ENCODE measurements around the gene THBS2. TPM values are rescaled to one million over a fixed set of nuclear protein-coding genes. Genes with fewer than 3 reads are reported as not detected.

The THBS2 gene
- polyA plus RNA-seq, 6 donors from 2014 or later: 0.05 to 0.13 (median 0.07) TPM; not detected in 2

GRCh38 chr6:169240591-169241390 lies 12.9 kb downstream of the THBS2 start:
- H3K27me3 Mint-ChIP-seq: peaks cover 0 to 6% (median 5%) of the 10 kb centered on the region in 3 donors
- DNase-seq (no peak), ATAC-seq (ENCODE audit: low read depth in 2 of 2) (no peak)
- H3K36me3 Mint-ChIP-seq: no peaks in the 10 kb centered on the region
- peaks cover 0 to 5% (median 0%) of the 10 kb centered on the region in 7 donors for H3K9me3 Mint-ChIP-seq
- no peaks in the 10 kb centered on the region for H3K4me1 Mint-ChIP-seq
- H3K27ac Mint-ChIP-seq: no peak overlapping the region
- no peak overlapping the region for H3K4me3 Mint-ChIP-seq

- no peak for ATAC-seq (ENCODE audit: low read depth in 2 of 2)
- no peak for DNase-seq
- Mint-ChIP-seq H3K27ac (no peak overlapping the region), H3K36me3 (no peaks in the 10 kb centered on the region), H3K4me3 (no peak overlapping the region), H3K4me1 (no peaks in the 10 kb centered on the region), H3K9me3 (peaks cover 0 to 10% (median 0%) of the 10 kb centered on the region in 7 donors), H3K27me3 (peaks cover 0 to 6% (median 5%) of the 10 kb centered on the region in 3 donors)
Measured at GRCh38 chr6:169240125-169240524, 13.5 kb downstream of the THBS2 start.

- ATAC-seq (ENCODE audit: low read depth in 2 of 2): no peak
- Mint-ChIP-seq H3K4me3 (no peak overlapping the region), H3K27ac (no peak overlapping the region), H3K36me3 (peaks cover 0 to 4% of the 10 kb centered on the region in 2 donors), H3K4me1 (no peaks in the 10 kb centered on the region), H3K27me3 (peaks cover 0 to 6% (median 5%) of the 10 kb centered on the region in 3 donors), H3K9me3 (peaks cover 0 to 13% (median 1%) of the 10 kb centered on the region in 7 donors)
- no peak for DNase-seq
Measured at GRCh38 chr6:169239181-169239580, 14.5 kb downstream of the THBS2 start.

GRCh38 chr6:169238766-169239165 lies 14.9 kb downstream of the THBS2 start:
- H3K36me3 Mint-ChIP-seq: peaks cover 0 to 8% of the 10 kb centered on the region in 2 donors
- no peaks in the 10 kb centered on the region for H3K4me1 Mint-ChIP-seq
- H3K4me3 Mint-ChIP-seq: no peak overlapping the region
- H3K9me3 Mint-ChIP-seq: peaks cover 0 to 18% (median 5%) of the 10 kb centered on the region in 7 donors
- no peak for DNase-seq
- peaks cover 0 to 6% (median 5%) of the 10 kb centered on the region in 3 donors for H3K27me3 Mint-ChIP-seq
- ATAC-seq (ENCODE audit: low read depth in 2 of 2): no peak
- peak overlapping the region in 1 of 6 donors; percentile 77 for H3K27ac Mint-ChIP-seq

- DNase-seq (no peak), ATAC-seq (ENCODE audit: low read depth in 2 of 2) (no peak)
- Mint-ChIP-seq H3K4me3 (no peak overlapping the region), H3K36me3 (peaks cover 0 to 17% of the 10 kb centered on the region in 2 donors), H3K27me3 (peaks cover 0 to 6% (median 5%) of the 10 kb centered on the region in 3 donors), H3K9me3 (peaks cover 2 to 25% (median 11%) of the 10 kb centered on the region in 7 donors), H3K4me1 (peaks cover 0 to 3% (median 3%) of the 10 kb centered on the region in 3 donors), H3K27ac (no peak overlapping the region)
Measured at GRCh38 chr6:169237496-169238134, 16.0 kb downstream of the THBS2 start.

GRCh38 chr6:169236988-169237387 lies 16.7 kb downstream of the THBS2 start:
- H3K36me3 Mint-ChIP-seq: peaks cover 0 to 17% of the 10 kb centered on the region in 2 donors
- DNase-seq: no peak
- H3K27ac Mint-ChIP-seq: no peak overlapping the region
- peaks cover 2 to 25% (median 11%) of the 10 kb centered on the region in 7 donors for H3K9me3 Mint-ChIP-seq
- no peak overlapping the region for H3K4me3 Mint-ChIP-seq
- ATAC-seq (ENCODE audit: low read depth in 2 of 2): no peak
- H3K4me1 Mint-ChIP-seq: peaks cover 0 to 3% (median 3%) of the 10 kb centered on the region in 3 donors
- H3K27me3 Mint-ChIP-seq: peaks cover 0 to 5% (median 2%) of the 10 kb centered on the region in 3 donors

- H3K36me3 Mint-ChIP-seq: peaks cover 0 to 17% of the 10 kb centered on the region in 2 donors
- peaks cover 0 to 3% (median 3%) of the 10 kb centered on the region in 3 donors for H3K4me1 Mint-ChIP-seq
- no peak overlapping the region for H3K4me3 Mint-ChIP-seq
- peak overlapping the region in 1 of 6 donors; percentile 21 for H3K27ac Mint-ChIP-seq
- peaks cover 2 to 25% (median 11%) of the 10 kb centered on the region in 7 donors for H3K9me3 Mint-ChIP-seq
- peaks cover 0 to 5% (median 0%) of the 10 kb centered on the region in 3 donors for H3K27me3 Mint-ChIP-seq
- ATAC-seq (ENCODE audit: low read depth in 2 of 2) (no peak), DNase-seq (no peak)
Measured at GRCh38 chr6:169236545-169236944, 17.1 kb downstream of the THBS2 start.

GRCh38 chr6:169235286-169235685 lies 18.4 kb downstream of the THBS2 start:
- peaks cover 2 to 25% (median 11%) of the 10 kb centered on the region in 7 donors for H3K9me3 Mint-ChIP-seq
- H3K27me3 Mint-ChIP-seq: no peaks in the 10 kb centered on the region
- H3K4me1 Mint-ChIP-seq: peaks cover 0 to 3% (median 3%) of the 10 kb centered on the region in 3 donors
- DNase-seq (no peak), ATAC-seq (ENCODE audit: low read depth in 2 of 2) (no peak)
- no peak overlapping the region for H3K4me3 Mint-ChIP-seq
- H3K36me3 Mint-ChIP-seq: peaks cover 0 to 17% of the 10 kb centered on the region in 2 donors
- H3K27ac Mint-ChIP-seq: no peak overlapping the region

- DNase-seq: no peak
- H3K27ac Mint-ChIP-seq: peak overlapping the region in 1 of 6 donors; percentile 98
- no peak overlapping the region for H3K4me3 Mint-ChIP-seq
- no peak for ATAC-seq (ENCODE audit: low read depth in 2 of 2)
- no peaks in the 10 kb centered on the region for H3K27me3 Mint-ChIP-seq
- peaks cover 0 to 17% of the 10 kb centered on the region in 2 donors for H3K36me3 Mint-ChIP-seq
- peaks cover 0 to 3% (median 3%) of the 10 kb centered on the region in 3 donors for H3K4me1 Mint-ChIP-seq
- H3K9me3 Mint-ChIP-seq: peaks cover 2 to 25% (median 11%) of the 10 kb centered on the region in 7 donors
Measured at GRCh38 chr6:169234634-169235033, 19.0 kb downstream of the THBS2 start.

- ATAC-seq (ENCODE audit: low read depth in 2 of 2): no peak
- H3K36me3 Mint-ChIP-seq: peaks cover 0 to 17% of the 10 kb centered on the region in 2 donors
- peak overlapping the region in 1 of 6 donors; percentile 98 for H3K27ac Mint-ChIP-seq
- H3K27me3 Mint-ChIP-seq: no peaks in the 10 kb centered on the region
- H3K4me1 Mint-ChIP-seq: peaks cover 0 to 3% (median 3%) of the 10 kb centered on the region in 3 donors
- peak overlapping the region in 1 of 8 donors; percentile 83 for H3K4me3 Mint-ChIP-seq
- no peak for DNase-seq
- H3K9me3 Mint-ChIP-seq: peaks cover 2 to 25% (median 11%) of the 10 kb centered on the region in 7 donors
Measured at GRCh38 chr6:169233832-169234231, 19.8 kb downstream of the THBS2 start.

- peak overlapping the region in 1 of 6 donors; percentile 12 for H3K27ac Mint-ChIP-seq
- no peaks in the 10 kb centered on the region for H3K27me3 Mint-ChIP-seq
- no peak overlapping the region for H3K4me3 Mint-ChIP-seq
- H3K4me1 Mint-ChIP-seq: peaks cover 0 to 3% (median 3%) of the 10 kb centered on the region in 3 donors
- H3K9me3 Mint-ChIP-seq: peaks cover 2 to 25% (median 11%) of the 10 kb centered on the region in 7 donors
- DNase-seq (no peak), ATAC-seq (ENCODE audit: low read depth in 2 of 2) (no peak)
- peaks cover 0 to 17% of the 10 kb centered on the region in 2 donors for H3K36me3 Mint-ChIP-seq
Measured at GRCh38 chr6:169233181-169233580, 20.5 kb downstream of the THBS2 start.

GRCh38 chr6:169232507-169232931 lies 21.1 kb downstream of the THBS2 start:
- DNase-seq (no peak), ATAC-seq (ENCODE audit: low read depth in 2 of 2) (no peak)
- peaks cover 0 to 17% of the 10 kb centered on the region in 2 donors for H3K36me3 Mint-ChIP-seq
- H3K4me3 Mint-ChIP-seq: no peak overlapping the region
- H3K27me3 Mint-ChIP-seq: no peaks in the 10 kb centered on the region
- no peak overlapping the region for H3K27ac Mint-ChIP-seq
- peaks cover 0 to 3% (median 3%) of the 10 kb centered on the region in 3 donors for H3K4me1 Mint-ChIP-seq
- peaks cover 2 to 25% (median 11%) of the 10 kb centered on the region in 7 donors for H3K9me3 Mint-ChIP-seq

- no peak overlapping the region for H3K4me3 Mint-ChIP-seq
- peaks cover 2 to 25% (median 11%) of the 10 kb centered on the region in 7 donors for H3K9me3 Mint-ChIP-seq
- no peak for DNase-seq
- peaks cover 0 to 17% of the 10 kb centered on the region in 2 donors for H3K36me3 Mint-ChIP-seq
- H3K4me1 Mint-ChIP-seq: peaks cover 0 to 3% (median 3%) of the 10 kb centered on the region in 3 donors
- H3K27ac Mint-ChIP-seq: no peak overlapping the region
- peaks cover 0 to 3% (median 2%) of the 10 kb centered on the region in 3 donors for H3K27me3 Mint-ChIP-seq
- ATAC-seq (ENCODE audit: low read depth in 2 of 2): no peak
Measured at GRCh38 chr6:169231790-169232506, 21.7 kb downstream of the THBS2 start.

Measured in naive B cell (primary cell).